ENCODE results near the gene CSNK2B. TPM values are rescaled to one million over a fixed set of nuclear protein-coding genes. Genes with fewer than 3 reads are reported as not detected.

The CSNK2B gene
- total RNA-seq, 2 experiments from 2014 or later: 230 to 245 TPM

- Histone ChIP-seq H4K20me1 (ENCODE audit: insufficient read depth, low read length) (no peaks in the 10 kb centered on the region), H3K36me3 (ENCODE audit: insufficient read depth, low read length) (peaks cover 18% of the 10 kb centered on the region), H3K9me3 (ENCODE audit: low read length) (no peaks in the 10 kb centered on the region), H2AFZ (ENCODE audit: low read length) (peak overlapping the region; percentile 88; the same call in 1 of the 2 replicates), H3K9me2 (ENCODE audit: insufficient read depth, low read length) (no peaks in the 10 kb centered on the region), H3K27ac (ENCODE audit: low read depth, low read length, poor library complexity, severe bottlenecking) (peak overlapping the region; percentile 74), H3K79me2 (ENCODE audit: insufficient read depth, low read depth, low read length) (peaks cover 14% of the 10 kb centered on the region; the same call in 1 of the 2 replicates), H3K4me3 (ENCODE audit: low read depth, low read length, poor library complexity, severe bottlenecking) (peak overlapping the region; percentile 78), H3K4me2 (ENCODE audit: low read length) (peak overlapping the region; percentile 98), H3K4me1 (ENCODE audit: insufficient read depth, low read length, poor library complexity, severe bottlenecking) (peaks cover 20% of the 10 kb centered on the region)
- no peak for DNase-seq (ENCODE audit: low spot score)
- ChIA-PET POLR2A (interaction anchor here (0.6 kb wide), 1 partner anchor 70 kb away, joined by 3 read pairs; no protein-coding TSS in a partner anchor), CTCF (ENCODE audit: unreplicated experiment) (no interaction called here)
- BruUV-seq (replicated peaks): no TSS peak
- TF ChIP-seq EZH2phosphoT487 (IDR thresholded peaks at IDR 0.05; ENCODE audit: borderline replicate concordance, low read depth, low read length) (no peak), CTCF (conservative IDR thresholded peaks at IDR 0.05; ENCODE audit: low read length) (no peak)
- intact Hi-C loops (cut with micrococcal nuclease; ENCODE audit: unreplicated experiment): loop anchor here (2.0 to 10.0 kb wide), 3 partner anchors 25 to 253 kb away; partner anchors contain the start of genes NELFE and SKIC2
Measured at GRCh38 chr6:31701666-31702404, 36.0 kb downstream of the CSNK2B start.

GRCh38 chr6:31702405-31702818 is 36.5 kb downstream of the CSNK2B start:
- intact Hi-C loops (cut with micrococcal nuclease; ENCODE audit: unreplicated experiment): loop anchor here (2.0 to 10.0 kb wide), 3 partner anchors 24 to 252 kb away; partner anchors contain the start of genes NELFE and SKIC2
- POLR2A ChIA-PET: interaction anchor here (0.6 to 0.9 kb wide), 2 partner anchors 69 to 125 kb away, joined by 3 to 4 read pairs; partner anchors contain the start of gene HSPA1B
- peaks cover 14% of the 10 kb centered on the region; the same call in 1 of the 2 replicates for H3K79me2 ChIP-seq (ENCODE audit: insufficient read depth, low read depth, low read length)
- peaks cover 20% of the 10 kb centered on the region for H3K4me1 ChIP-seq (ENCODE audit: insufficient read depth, low read length, poor library complexity, severe bottlenecking)
- TSS peak; percentile 80 for BruUV-seq (replicated peaks)
- H3K4me3 ChIP-seq (ENCODE audit: low read depth, low read length, poor library complexity, severe bottlenecking): peak overlapping the region; percentile 78
- peaks cover 16% of the 10 kb centered on the region for H3K36me3 ChIP-seq (ENCODE audit: insufficient read depth, low read length)
- H3K9me3 ChIP-seq (ENCODE audit: low read length): no peaks in the 10 kb centered on the region
- H4K20me1 ChIP-seq (ENCODE audit: insufficient read depth, low read length): no peaks in the 10 kb centered on the region
- peak overlapping the region; percentile 98 for H3K4me2 ChIP-seq (ENCODE audit: low read length)
- no peaks in the 10 kb centered on the region for H3K9me2 ChIP-seq (ENCODE audit: insufficient read depth, low read length)
- CTCF ChIA-PET (ENCODE audit: unreplicated experiment): no interaction called here
- no peak for DNase-seq (ENCODE audit: low spot score)
- H3K27ac ChIP-seq (ENCODE audit: low read depth, low read length, poor library complexity, severe bottlenecking): peak overlapping the region; percentile 74
- peak overlapping the region; percentile 88 for H2AFZ ChIP-seq (ENCODE audit: low read length)
- TF ChIP-seq CTCF (conservative IDR thresholded peaks at IDR 0.05; ENCODE audit: low read length): no peak
- no peak for TF ChIP-seq EZH2phosphoT487 (IDR thresholded peaks at IDR 0.05; ENCODE audit: borderline replicate concordance, low read depth, low read length)
